Fibroblast of mammary gland (primary cell): Measurements from ENCODE around the gene ARHGAP29.
A peak's percentile ranks its signal among the peaks of the same experiment; 100 is the strongest.

Experiments used
- DNase-seq: peaks from one replicate; pipeline ENCODE4 v3.0.0-alpha.2; 2010; ENCODE audit warnings: low read depth
- H3K4me3 ChIP-seq: 2 replicates; pipeline ENCODE4 v1.5.1; 2011; ENCODE audit warnings: low read depth, mild to moderate bottlenecking, low read length, moderate library complexity; ENCODE audit not compliant: control insufficient read depth
- TF ChIP-seq, protein P1 (sequence below): conservative IDR thresholded peaks from 2 replicates; pipeline ENCODE4 v1.5.1; 2011; ENCODE audit warnings: low read depth, low read length, inconsistent platforms; ENCODE audit not compliant: control insufficient read depth, insufficient read depth

Gene ARHGAP29

DNA sequence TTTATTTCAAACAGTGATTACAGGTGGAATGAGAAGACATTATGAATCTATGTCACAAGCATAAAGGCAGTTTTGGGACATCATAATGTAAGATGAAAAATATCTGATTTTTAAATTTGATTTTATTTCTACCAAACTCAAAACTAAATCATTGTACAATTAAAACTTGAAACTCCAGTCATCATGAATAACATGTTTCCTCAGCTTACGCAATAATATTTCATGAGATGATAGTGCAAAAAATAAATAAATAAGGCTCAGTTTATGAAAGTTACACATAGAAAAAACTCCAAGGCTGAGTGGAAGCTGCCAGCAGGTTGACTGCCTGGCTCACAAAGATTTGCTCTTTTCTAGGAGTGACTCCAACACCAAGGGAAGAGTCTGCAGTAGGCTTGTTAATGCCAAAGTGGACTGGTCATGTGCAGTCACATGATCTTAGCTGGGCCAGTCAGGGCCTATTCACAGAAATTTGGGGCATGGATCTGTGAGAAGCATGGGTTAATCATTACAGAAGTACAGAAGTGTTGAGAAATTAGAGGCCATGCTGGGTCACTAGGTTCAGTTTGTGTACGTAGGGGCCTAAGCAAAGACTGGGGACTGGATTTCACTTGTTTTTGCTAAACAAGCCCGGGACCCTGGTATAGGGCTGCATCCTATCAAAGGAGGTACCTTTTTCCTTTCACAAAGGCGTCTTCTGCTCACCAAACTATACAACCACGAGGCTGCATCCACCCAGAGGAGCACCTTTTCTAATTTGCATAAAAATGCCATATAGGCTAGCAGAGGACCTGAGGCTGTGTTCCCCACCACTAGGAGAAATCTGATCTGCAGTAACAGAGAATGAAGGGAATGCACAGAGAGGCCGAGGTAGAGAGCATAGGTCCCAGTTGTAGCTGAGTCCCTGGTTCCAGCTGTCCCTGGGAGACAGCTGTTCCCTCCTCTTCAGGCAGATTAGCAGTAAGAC, 111.6 kb downstream of the ARHGAP29 start:
- H3K4me3 ChIP-seq = no peak overlapping the region
- TF ChIP-seq, protein P1, sequence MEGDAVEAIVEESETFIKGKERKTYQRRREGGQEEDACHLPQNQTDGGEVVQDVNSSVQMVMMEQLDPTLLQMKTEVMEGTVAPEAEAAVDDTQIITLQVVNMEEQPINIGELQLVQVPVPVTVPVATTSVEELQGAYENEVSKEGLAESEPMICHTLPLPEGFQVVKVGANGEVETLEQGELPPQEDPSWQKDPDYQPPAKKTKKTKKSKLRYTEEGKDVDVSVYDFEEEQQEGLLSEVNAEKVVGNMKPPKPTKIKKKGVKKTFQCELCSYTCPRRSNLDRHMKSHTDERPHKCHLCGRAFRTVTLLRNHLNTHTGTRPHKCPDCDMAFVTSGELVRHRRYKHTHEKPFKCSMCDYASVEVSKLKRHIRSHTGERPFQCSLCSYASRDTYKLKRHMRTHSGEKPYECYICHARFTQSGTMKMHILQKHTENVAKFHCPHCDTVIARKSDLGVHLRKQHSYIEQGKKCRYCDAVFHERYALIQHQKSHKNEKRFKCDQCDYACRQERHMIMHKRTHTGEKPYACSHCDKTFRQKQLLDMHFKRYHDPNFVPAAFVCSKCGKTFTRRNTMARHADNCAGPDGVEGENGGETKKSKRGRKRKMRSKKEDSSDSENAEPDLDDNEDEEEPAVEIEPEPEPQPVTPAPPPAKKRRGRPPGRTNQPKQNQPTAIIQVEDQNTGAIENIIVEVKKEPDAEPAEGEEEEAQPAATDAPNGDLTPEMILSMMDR = no peak
- no peak for DNase-seq

DNA sequence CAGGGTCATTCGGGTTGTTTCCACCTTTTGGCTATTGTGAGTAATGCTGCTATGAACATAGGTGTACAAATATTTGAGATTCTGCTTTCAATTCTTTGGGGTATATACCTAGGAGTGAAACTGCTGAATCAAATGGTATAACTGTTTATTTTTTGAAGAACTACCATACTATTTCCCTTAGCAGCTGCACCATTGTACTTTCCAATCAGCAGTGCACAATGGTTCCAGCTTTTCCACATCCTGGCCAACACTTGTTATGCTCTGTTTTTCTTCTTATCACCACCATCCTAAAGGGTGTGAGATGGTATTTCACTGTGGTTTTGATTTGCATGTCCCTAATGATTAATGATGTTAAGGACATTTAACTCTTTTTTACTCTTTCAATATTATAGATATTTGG, 112.8 kb downstream of the ARHGAP29 start:
- H3K4me3 ChIP-seq = no peak overlapping the region
- TF ChIP-seq, protein P1 = no peak
- DNase-seq = no peak

DNA sequence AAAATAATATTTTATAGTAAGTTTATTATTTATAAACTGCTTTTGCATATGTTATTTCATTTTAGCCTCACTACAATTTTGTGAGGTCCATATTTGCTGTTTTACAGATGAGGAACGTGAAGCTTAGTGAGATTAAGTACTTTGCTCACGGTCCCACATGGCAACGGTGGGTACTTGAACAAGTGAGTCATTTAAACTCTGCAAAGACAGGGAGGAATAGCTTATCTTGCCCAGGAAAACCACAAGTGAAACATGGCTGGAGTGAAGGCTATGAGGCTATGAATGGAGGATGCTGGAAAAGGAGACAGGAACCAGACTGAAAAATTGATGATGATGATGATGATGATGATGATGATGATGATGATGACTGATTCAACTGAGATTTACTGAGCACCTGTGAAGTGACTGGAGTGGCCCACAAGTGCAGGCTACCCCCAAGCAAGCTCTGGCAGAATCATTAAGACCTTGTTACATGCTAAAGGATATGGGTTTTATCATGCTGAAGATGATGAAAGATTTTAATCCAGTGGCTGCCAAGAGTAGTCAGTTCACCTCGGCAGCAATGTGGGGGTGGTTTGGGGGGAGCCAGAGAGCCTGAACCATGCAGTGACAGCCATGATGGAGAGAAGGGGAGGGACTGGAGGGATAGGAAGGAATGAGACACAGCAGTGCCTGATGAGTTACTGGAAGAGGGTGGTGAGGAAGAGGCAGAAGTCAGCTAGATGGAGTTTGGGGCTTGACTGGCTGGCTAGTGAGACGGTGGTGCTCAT, 115.0 kb downstream of the ARHGAP29 start:
- DNase-seq = peak; percentile 29
- H3K4me3 ChIP-seq = no peak overlapping the region
- TF ChIP-seq, protein P1 = no peak
